22Rv1 (cell line): ENCODE measurements around the gene PPIP5K2.

Experiments
- H3K27ac ChIP-seq: fragments of 450-650 bp; 2 replicates; pipeline ENCODE4 v1.5.1; 2017
- ZFX ChIP-seq: fragments of 450-650 bp; IDR thresholded peaks from 2 replicates; pipeline ENCODE4 v1.6.1; 2017; ENCODE audit warnings: antibody characterized with exemption, borderline replicate concordance
- TF ChIP-seq, protein P1 (sequence below): fragments of 450-650 bp; IDR thresholded peaks from 2 replicates; pipeline ENCODE4 v1.5.1; 2017; ENCODE audit warnings: mild to moderate bottlenecking

The PPIP5K2 gene

DNA sequence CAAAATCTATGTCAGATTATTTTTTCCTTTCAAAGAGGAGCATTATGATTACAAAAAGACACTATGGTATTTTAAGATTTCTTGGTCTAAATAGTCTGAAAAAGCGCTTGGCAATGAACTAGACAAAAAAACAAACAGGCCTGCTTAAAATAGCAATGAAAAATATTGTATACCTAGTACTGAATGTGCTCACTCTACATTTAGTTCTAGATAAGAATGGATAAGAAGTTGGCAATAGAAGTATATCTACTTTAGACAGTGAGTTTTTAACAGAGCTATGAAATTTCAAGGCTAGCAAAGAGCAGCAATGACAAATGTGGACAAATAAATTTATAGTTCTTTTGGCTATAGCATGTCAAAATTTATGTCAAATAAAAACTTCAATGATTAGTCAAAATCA is 26.4 kb upstream of the PPIP5K2 start:
- no peak overlapping the region for H3K27ac ChIP-seq
- TF ChIP-seq, protein P1, sequence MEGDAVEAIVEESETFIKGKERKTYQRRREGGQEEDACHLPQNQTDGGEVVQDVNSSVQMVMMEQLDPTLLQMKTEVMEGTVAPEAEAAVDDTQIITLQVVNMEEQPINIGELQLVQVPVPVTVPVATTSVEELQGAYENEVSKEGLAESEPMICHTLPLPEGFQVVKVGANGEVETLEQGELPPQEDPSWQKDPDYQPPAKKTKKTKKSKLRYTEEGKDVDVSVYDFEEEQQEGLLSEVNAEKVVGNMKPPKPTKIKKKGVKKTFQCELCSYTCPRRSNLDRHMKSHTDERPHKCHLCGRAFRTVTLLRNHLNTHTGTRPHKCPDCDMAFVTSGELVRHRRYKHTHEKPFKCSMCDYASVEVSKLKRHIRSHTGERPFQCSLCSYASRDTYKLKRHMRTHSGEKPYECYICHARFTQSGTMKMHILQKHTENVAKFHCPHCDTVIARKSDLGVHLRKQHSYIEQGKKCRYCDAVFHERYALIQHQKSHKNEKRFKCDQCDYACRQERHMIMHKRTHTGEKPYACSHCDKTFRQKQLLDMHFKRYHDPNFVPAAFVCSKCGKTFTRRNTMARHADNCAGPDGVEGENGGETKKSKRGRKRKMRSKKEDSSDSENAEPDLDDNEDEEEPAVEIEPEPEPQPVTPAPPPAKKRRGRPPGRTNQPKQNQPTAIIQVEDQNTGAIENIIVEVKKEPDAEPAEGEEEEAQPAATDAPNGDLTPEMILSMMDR = no peak
- TF ChIP-seq ZFX = no peak

GRCh38 chr5:103094737-103095136 is 25.4 kb upstream of the PPIP5K2 start:
- no peak overlapping the region for H3K27ac ChIP-seq
- no peak for TF ChIP-seq ZFX
- TF ChIP-seq, protein P1 = no peak

- TF ChIP-seq ZFX = no peak
- TF ChIP-seq, protein P1 = no peak
- no peak overlapping the region for H3K27ac ChIP-seq
Measured at GRCh38 chr5:103098993-103099392, 21.1 kb upstream of the PPIP5K2 start.

- no peak overlapping the region for H3K27ac ChIP-seq
- TF ChIP-seq, protein P1 = no peak
- TF ChIP-seq ZFX = no peak
Measured at GRCh38 chr5:103101079-103101750, 18.9 kb upstream of the PPIP5K2 start.

DNA sequence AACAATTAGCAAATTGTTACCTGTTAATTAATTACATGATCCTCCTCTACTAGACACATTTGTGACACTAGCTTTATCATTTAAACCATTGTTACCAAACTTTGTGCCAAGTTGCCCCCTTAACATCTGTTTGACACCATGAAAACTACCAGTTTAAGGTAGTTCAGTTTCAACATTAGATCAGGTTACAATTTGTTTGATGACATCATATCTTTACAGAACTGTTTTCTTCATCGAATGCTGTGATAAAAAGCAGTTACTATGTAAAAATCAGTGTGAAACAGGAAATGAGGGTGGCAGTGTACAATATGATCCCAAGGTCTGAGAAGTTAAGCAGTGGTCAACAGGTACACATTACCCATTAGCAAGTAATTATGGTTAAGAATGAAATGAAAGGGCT is 17.9 kb upstream of the PPIP5K2 start:
- no peak overlapping the region for H3K27ac ChIP-seq
- no peak for TF ChIP-seq ZFX
- TF ChIP-seq, protein P1 = no peak

- H3K27ac ChIP-seq = no peak overlapping the region
- no peak for TF ChIP-seq ZFX
- TF ChIP-seq, protein P1 = no peak
Measured at GRCh38 chr5:103108086-103108485, 12.0 kb upstream of the PPIP5K2 start.

GRCh38 chr5:103109277-103109676 is 10.8 kb upstream of the PPIP5K2 start:
- no peak overlapping the region for H3K27ac ChIP-seq
- TF ChIP-seq ZFX = no peak
- TF ChIP-seq, protein P1 = no peak
